KMS-11 (cell line): ENCODE measurements around the gene SLC25A25.

Experiments
- H2AFZ ChIP-seq: fragments of 200-600 bp; sonication (generic); 2 replicates; pipeline ENCODE4 v1.6.1; 2016; ENCODE audit warnings: antibody characterized with exemption, mixed run types, low read depth
- H3K27ac ChIP-seq: fragments of 200-600 bp; sonication (generic); 2 replicates; pipeline ENCODE4 v1.6.1; 2016; ENCODE audit warnings: mild to moderate bottlenecking, mixed run types
- H3K27me3 ChIP-seq: fragments of 200-600 bp; sonication (generic); 2 replicates; pipeline ENCODE4 v1.6.1; 2017; ENCODE audit warnings: mild to moderate bottlenecking, low read depth, mixed run types, moderate library complexity; ENCODE audit not compliant: insufficient read depth
- H3K36me3 ChIP-seq: fragments of 200-600 bp; sonication (generic); 2 replicates; pipeline ENCODE4 v1.6.1; 2017; ENCODE audit warnings: mild to moderate bottlenecking, mixed run types; ENCODE audit not compliant: insufficient read depth
- H3K4me1 ChIP-seq: fragments of 200-600 bp; sonication (generic); 2 replicates; pipeline ENCODE4 v1.6.1; 2016; ENCODE audit warnings: mild to moderate bottlenecking, low read depth, mixed run types; ENCODE audit not compliant: poor library complexity, severe bottlenecking
- H3K4me2 ChIP-seq: fragments of 200-600 bp; sonication (generic); 2 replicates; pipeline ENCODE4 v1.7.0; 2016; ENCODE audit warnings: mild to moderate bottlenecking, mixed run types
- H3K4me3 ChIP-seq: fragments of 200-600 bp; sonication (generic); IDR thresholded peaks from 2 replicates; pipeline ENCODE4 v1.6.1; 2017; ENCODE audit warnings: low read depth, low read length, mixed read lengths; ENCODE audit not compliant: insufficient read depth
- H3K79me2 ChIP-seq: fragments of 200-600 bp; sonication (generic); 2 replicates; pipeline ENCODE4 v1.6.1; 2016; ENCODE audit warnings: low read depth, mixed run types; ENCODE audit not compliant: insufficient read depth
- H3K9ac ChIP-seq: fragments of 200-600 bp; sonication (generic); 2 replicates; pipeline ENCODE4 v1.6.1; 2016; ENCODE audit warnings: mild to moderate bottlenecking, mixed run types
- H4K20me1 ChIP-seq: fragments of 200-600 bp; sonication (generic); 2 replicates; pipeline ENCODE4 v1.6.1; 2016; ENCODE audit warnings: mild to moderate bottlenecking, mixed run types; ENCODE audit not compliant: insufficient read depth
- TF ChIP-seq, protein P1 (sequence below): fragments of 200-600 bp; sonication (generic); conservative IDR thresholded peaks from 2 replicates; pipeline ENCODE4 v1.6.1; 2017; ENCODE audit warnings: low read depth, mild to moderate bottlenecking, antibody characterized with exemption, low read length, moderate library complexity, mixed read lengths

The SLC25A25 gene

DNA sequence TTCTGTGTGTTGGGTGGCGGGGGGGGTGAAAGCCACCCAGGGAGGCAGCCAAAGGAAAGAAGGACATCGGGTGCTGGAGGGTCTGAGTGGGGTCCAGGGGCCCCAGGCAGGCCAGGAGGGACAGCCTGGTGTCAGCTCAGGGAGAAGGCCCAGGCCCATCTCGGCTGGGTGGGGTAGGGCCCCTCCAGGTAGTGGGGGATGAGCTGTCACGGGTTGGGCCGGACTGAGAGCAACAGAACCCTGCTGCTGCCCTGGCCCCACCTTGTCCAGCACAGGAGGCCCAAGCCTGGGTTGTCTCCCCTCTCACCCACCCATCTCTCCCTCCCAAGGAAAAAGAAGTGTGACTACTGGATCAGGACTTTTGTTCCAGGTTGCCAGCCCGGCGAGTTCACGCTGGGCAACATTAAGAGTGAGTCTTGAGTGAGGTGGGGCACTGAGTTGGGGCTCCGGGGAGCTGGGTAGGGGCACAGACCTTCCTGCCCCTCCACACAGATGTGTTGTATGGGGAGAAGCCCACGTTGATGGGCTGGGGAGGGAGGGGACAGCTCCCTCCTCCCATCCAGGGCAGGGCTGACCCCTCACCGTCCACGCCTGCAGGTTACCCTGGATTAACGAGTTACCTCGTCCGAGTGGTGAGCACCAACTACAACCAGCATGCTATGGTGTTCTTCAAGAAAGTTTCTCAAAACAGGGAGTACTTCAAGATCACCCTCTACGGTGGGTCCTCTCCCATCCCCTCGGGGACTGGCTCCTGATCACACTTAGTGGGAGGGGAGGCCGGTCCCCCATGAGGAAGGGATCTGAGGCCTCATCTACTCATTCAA lies 83.5 kb downstream of the SLC25A25 start:
- Histone ChIP-seq H3K27me3 (peaks cover 2% of the 10 kb centered on the region; the same call in 1 of the 2 replicates), H3K4me3 (no peak overlapping the region), H4K20me1 (no peaks in the 10 kb centered on the region), H3K4me2 (no peak overlapping the region), H3K4me1 (no peaks in the 10 kb centered on the region), H2AFZ (no peak overlapping the region), H3K9ac (no peak overlapping the region), H3K27ac (no peak overlapping the region), H3K79me2 (no peaks in the 10 kb centered on the region), H3K36me3 (no peaks in the 10 kb centered on the region)
- TF ChIP-seq, protein P1, sequence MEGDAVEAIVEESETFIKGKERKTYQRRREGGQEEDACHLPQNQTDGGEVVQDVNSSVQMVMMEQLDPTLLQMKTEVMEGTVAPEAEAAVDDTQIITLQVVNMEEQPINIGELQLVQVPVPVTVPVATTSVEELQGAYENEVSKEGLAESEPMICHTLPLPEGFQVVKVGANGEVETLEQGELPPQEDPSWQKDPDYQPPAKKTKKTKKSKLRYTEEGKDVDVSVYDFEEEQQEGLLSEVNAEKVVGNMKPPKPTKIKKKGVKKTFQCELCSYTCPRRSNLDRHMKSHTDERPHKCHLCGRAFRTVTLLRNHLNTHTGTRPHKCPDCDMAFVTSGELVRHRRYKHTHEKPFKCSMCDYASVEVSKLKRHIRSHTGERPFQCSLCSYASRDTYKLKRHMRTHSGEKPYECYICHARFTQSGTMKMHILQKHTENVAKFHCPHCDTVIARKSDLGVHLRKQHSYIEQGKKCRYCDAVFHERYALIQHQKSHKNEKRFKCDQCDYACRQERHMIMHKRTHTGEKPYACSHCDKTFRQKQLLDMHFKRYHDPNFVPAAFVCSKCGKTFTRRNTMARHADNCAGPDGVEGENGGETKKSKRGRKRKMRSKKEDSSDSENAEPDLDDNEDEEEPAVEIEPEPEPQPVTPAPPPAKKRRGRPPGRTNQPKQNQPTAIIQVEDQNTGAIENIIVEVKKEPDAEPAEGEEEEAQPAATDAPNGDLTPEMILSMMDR: no peak

DNA sequence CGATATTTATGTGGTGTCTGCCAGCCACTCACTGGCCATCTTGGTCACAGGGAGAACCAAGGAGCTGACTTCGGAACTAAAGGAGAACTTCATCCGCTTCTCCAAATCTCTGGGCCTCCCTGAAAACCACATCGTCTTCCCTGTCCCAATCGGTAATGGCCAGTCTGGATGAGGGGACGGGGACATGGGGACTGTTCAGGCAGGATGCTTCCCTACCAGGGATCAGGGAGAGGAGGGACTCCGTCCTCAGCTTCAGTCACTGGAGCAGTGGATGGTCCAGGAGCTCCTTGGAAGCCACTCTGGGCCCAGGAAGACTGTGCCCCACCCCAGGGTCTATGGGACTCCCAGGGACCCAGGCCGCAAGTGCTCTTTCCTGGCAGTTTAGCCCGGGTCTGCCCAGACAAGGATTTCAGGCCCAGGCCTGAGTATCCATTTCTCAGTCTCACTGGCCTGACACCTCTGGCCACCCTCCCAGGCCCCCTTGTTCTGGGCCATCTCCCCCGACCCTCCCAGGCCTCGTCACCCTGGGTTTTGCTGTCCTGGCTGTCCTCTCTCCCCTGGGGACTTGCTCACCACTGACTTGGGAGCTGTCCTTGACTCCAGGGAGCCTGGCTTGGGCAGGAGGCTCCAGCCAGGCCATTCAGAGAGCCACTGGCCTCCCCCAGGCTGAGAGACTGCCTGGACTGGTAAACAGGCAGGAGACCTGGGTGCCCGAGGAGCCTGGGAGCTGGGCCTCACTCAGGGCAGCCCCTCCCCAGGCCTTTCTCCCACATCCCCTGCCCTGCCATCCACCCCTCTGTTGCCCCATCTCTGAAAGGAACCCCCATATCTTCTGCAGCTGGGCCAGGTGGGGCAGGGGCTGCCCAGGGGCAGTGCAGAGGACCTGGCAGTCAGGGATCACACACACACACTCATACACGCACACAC lies 84.4 kb downstream of the SLC25A25 start:
- Histone ChIP-seq H3K9ac (no peak overlapping the region), H2AFZ (no peak overlapping the region), H3K36me3 (no peaks in the 10 kb centered on the region), H3K4me2 (no peak overlapping the region), H3K79me2 (no peaks in the 10 kb centered on the region), H3K4me1 (no peaks in the 10 kb centered on the region), H4K20me1 (no peaks in the 10 kb centered on the region), H3K4me3 (no peak overlapping the region), H3K27me3 (0 out of 2 replicates have a peak, but pooled peaks cover 2% of the 10 kb centered on the region), H3K27ac (no peak overlapping the region)
- TF ChIP-seq, protein P1: no peak

DNA sequence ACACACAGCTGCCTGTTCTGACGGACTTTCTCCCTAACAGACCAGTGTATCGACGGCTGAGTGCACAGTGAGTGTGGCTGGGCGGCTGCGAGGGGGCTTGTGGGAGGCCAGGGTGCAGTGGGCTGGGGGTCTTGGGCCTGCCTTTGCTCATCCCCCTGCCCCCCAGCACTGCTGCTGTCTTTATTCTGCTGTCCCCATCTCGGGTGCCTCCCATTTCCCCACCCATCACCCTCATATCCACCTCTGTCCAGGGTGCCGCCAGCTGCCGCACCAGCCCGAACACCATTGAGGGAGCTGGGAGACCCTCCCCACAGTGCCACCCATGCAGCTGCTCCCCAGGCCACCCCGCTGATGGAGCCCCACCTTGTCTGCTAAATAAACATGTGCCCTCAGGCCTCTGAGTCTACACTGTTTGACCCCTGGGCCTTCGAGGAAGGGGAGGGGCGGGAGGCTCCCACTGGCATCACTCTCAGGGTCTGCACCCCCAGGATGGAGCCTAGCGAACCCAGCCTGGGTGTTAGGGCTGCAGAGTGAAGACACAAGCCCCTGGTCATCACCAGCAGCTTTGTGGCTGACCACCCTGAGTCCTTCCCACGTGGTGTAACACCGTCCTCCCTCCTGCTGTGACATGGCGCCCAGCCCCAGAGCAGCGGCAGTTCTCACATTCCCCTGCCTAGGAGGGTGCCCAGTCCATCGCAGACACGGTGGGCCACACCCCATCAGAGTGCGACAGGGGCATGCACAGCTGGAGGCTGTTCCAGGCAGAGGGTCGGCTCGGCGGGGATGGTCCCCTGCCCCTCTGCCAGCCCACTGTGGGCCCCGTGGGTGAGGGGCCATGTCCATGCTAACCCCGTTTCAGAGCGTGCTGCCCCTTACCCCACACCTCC lies 85.3 kb downstream of the SLC25A25 start:
- no peaks in the 10 kb centered on the region for H3K79me2 ChIP-seq

More for the DNA sequence above, 85.3 kb downstream of the SLC25A25 start:
- Histone ChIP-seq H3K4me1 (no peaks in the 10 kb centered on the region), H4K20me1 (no peaks in the 10 kb centered on the region), H2AFZ (no peak overlapping the region), H3K27ac (no peak overlapping the region), H3K36me3 (no peaks in the 10 kb centered on the region), H3K4me2 (no peak overlapping the region), H3K27me3 (0 out of 2 replicates have a peak, but pooled peaks cover 2% of the 10 kb centered on the region), H3K4me3 (no peak overlapping the region), H3K9ac (no peak overlapping the region)
- TF ChIP-seq, protein P1: no peak
